ENCODE measurements around the gene KLRD1.
"Not testable (repeated sequence)": the region's sequence is repeated elsewhere in the genome, so short reads cannot be mapped to it uniquely, and the experiment has no call there.

KLRD1 gene

GRCh38 chr12:10369557-10370415 is 62.1 kb downstream of the KLRD1 start:
- no peak for DNase-seq

GRCh38 chr12:10371893-10372535 is 64.3 kb downstream of the KLRD1 start:
- not testable (repeated sequence) for DNase-seq

- DNase-seq = no peak
Observed at GRCh38 chr12:10372559-10372958, 64.9 kb downstream of the KLRD1 start.

GRCh38 chr12:10374624-10375018 is 67.0 kb downstream of the KLRD1 start:
- DNase-seq = no peak

GRCh38 chr12:10378737-10379136 is 71.1 kb downstream of the KLRD1 start:
- not testable (repeated sequence) for DNase-seq
